ENCODE results near the gene LSM2. TPM values are rescaled to one million over a fixed set of nuclear protein-coding genes. Genes with fewer than 3 reads are reported as not detected.

The LSM2 gene
- total and polyA plus RNA-seq, 9 of the 15 experiments (the other 6 are each of a cell fraction or from before 2014, with no cell fraction given): 154 to 407 (median 223) TPM

DNA sequence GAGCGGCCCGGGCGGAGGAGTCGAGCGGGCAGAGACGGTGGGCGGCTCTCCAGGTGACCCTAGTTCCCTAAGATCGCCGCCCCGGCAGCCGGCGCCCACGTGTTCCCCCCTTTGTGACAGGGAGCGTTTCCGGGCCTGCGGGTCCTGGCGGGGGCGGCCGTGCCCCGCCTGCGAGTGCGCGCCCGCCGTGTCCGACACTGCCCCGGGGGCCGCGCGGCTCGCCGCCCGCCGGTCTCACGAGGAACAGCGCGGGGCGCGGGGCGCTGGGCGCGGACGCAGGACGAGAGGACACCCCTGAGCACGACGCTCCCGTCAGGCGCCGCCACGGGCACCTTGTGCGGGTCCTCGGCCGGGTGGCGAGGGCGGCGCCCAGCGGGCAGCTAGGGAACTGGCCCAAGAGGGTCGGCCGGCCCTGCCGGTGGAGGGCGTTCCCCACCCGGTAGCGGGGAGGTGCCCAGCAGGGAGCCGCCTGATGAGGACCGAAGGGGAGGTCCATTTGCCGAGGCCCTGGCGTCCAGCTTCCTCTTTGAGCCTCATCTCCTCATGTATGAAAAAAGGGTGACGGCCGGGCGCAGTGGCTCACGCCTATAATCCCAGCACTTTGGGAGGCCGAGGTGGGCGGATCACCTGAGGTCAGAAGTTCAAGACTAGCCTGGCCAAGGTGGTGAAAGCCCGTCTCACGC is 11.0 kb downstream of the LSM2 start, which contains the start of gene VARS1 (continued):
- TF ChIP-seq, protein P1, sequence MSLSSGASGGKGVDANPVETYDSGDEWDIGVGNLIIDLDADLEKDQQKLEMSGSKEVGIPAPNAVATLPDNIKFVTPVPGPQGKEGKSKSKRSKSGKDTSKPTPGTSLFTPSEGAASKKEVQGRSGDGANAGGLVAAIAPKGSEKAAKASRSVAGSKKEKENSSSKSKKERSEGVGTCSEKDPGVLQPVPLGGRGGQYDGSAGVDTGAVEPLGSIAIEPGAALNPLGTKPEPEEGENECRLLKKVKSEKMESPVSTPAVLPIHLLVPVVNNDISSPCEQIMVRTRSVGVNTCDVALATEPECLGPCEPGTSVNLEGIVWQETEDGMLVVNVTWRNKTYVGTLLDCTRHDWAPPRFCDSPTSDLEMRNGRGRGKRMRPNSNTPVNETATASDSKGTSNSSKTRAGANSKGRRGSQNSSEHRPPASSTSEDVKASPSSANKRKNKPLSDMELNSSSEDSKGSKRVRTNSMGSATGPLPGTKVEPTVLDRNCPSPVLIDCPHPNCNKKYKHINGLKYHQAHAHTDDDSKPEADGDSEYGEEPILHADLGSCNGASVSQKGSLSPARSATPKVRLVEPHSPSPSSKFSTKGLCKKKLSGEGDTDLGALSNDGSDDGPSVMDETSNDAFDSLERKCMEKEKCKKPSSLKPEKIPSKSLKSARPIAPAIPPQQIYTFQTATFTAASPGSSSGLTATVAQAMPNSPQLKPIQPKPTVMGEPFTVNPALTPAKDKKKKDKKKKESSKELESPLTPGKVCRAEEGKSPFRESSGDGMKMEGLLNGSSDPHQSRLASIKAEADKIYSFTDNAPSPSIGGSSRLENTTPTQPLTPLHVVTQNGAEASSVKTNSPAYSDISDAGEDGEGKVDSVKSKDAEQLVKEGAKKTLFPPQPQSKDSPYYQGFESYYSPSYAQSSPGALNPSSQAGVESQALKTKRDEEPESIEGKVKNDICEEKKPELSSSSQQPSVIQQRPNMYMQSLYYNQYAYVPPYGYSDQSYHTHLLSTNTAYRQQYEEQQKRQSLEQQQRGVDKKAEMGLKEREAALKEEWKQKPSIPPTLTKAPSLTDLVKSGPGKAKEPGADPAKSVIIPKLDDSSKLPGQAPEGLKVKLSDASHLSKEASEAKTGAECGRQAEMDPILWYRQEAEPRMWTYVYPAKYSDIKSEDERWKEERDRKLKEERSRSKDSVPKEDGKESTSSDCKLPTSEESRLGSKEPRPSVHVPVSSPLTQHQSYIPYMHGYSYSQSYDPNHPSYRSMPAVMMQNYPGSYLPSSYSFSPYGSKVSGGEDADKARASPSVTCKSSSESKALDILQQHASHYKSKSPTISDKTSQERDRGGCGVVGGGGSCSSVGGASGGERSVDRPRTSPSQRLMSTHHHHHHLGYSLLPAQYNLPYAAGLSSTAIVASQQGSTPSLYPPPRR (CRISPR knock-in tag; IDR thresholded peaks at IDR 0.05; ENCODE audit: borderline replicate concordance): peak; percentile 95
- no peak for TF ChIP-seq SNRNP70 (optimal IDR thresholded peaks at IDR 0.05; ENCODE audit: low read depth, low read length)
- TF ChIP-seq GTF2A2 (tag; IDR thresholded peaks at IDR 0.05): no peak; the same call in 1 of the 2 replicates
- no peak for TF ChIP-seq TAF15 (IDR thresholded peaks at IDR 0.05; ENCODE audit: low read depth, low read length)
- TF ChIP-seq MCM7 (IDR thresholded peaks at IDR 0.05): no peak
- TF ChIP-seq POLR2H (tag; IDR thresholded peaks at IDR 0.05; ENCODE audit: low read depth): no peak
- TF ChIP-seq, protein P2, sequence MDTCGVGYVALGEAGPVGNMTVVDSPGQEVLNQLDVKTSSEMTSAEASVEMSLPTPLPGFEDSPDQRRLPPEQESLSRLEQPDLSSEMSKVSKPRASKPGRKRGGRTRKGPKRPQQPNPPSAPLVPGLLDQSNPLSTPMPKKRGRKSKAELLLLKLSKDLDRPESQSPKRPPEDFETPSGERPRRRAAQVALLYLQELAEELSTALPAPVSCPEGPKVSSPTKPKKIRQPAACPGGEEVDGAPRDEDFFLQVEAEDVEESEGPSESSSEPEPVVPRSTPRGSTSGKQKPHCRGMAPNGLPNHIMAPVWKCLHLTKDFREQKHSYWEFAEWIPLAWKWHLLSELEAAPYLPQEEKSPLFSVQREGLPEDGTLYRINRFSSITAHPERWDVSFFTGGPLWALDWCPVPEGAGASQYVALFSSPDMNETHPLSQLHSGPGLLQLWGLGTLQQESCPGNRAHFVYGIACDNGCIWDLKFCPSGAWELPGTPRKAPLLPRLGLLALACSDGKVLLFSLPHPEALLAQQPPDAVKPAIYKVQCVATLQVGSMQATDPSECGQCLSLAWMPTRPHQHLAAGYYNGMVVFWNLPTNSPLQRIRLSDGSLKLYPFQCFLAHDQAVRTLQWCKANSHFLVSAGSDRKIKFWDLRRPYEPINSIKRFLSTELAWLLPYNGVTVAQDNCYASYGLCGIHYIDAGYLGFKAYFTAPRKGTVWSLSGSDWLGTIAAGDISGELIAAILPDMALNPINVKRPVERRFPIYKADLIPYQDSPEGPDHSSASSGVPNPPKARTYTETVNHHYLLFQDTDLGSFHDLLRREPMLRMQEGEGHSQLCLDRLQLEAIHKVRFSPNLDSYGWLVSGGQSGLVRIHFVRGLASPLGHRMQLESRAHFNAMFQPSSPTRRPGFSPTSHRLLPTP (IDR thresholded peaks at IDR 0.05; ENCODE audit: borderline replicate concordance, extremely low read depth, insufficient read length): no peak
- TF ChIP-seq, protein P3, sequence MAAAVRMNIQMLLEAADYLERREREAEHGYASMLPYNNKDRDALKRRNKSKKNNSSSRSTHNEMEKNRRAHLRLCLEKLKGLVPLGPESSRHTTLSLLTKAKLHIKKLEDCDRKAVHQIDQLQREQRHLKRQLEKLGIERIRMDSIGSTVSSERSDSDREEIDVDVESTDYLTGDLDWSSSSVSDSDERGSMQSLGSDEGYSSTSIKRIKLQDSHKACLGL (CRISPR knock-in tag; IDR thresholded peaks at IDR 0.05; ENCODE audit: borderline replicate concordance, poor library complexity, severe bottlenecking): peak; percentile 100
- peak; percentile 85 for TF ChIP-seq ZKSCAN1 (IDR thresholded peaks at IDR 0.05; ENCODE audit: low read depth, low read length)
- peak; percentile 88 for TF ChIP-seq IRF2 (CRISPR knock-in tag; IDR thresholded peaks at IDR 0.05)
- TF ChIP-seq ZNF436 (CRISPR knock-in tag; IDR thresholded peaks at IDR 0.05): peak; percentile 65
- no peak for TF ChIP-seq ZNF551 (CRISPR knock-in tag; IDR thresholded peaks at IDR 0.05)
- peak in 2 of 3 experiments; percentile 70 to 82 for TF ChIP-seq YY1 (IDR thresholded peaks at IDR 0.05; ENCODE audit: borderline replicate concordance in 1 of 3, control insufficient read depth in 1 of 3, extremely low read depth in 1 of 3, insufficient read depth in 3 of 3, insufficient read length in 1 of 3, insufficient replicate concordance in 2 of 3, low read depth in 1 of 3, low read length in 2 of 3)
- no peak for TF ChIP-seq STAT5B (CRISPR knock-in tag; IDR thresholded peaks at IDR 0.05)
